HepG2 (cell line): ENCODE measurements around the gene C11orf21. TPM values are rescaled to one million over a fixed set of nuclear protein-coding genes. Genes with fewer than 3 reads are reported as not detected.
A peak's percentile ranks its signal among the peaks of the same experiment; 100 is the strongest.

Experiments
- ATAC-seq: fragments of 200-7000 bp; cut with Tn5 transposase; 3 replicates; pipeline ENCODE4 v1.9.1; 2020; ENCODE audit warnings: mild to moderate bottlenecking, moderate library complexity
- BruUV-seq: library from RNA; stranded (reverse); fragments of 400-500 nt; replicated peaks from 2 replicates; lab custom pipeline; 2021; lab: Mats Ljungman, UMichigan
- CTCF ChIA-PET: fragments of 300-600 bp; formaldehyde crosslinking; extraction: SDS; loops from one replicate; lab custom pipeline; 2021; ENCODE audit warnings: low total read pairs, inconsistent platforms, low intra/inter-chr PET ratio; lab: Yijun Ruan, JAX
- POLR2A ChIA-PET: fragments of 350-600 bp; sonication (Branson Sonifier 250); formaldehyde crosslinking; loops from one replicate; lab custom pipeline; 2020; ENCODE audit warnings: antibody characterized with exemption, inconsistent platforms; lab: Yijun Ruan, JAX
- DNase-seq: peaks from one replicate; pipeline ENCODE4 v3.0.0-alpha.2; 2015; ENCODE audit warnings: low spot score
- FAIRE-seq: peaks from 3 replicates; lab custom pipeline; 2011; peaks lifted over from hg19 to GRCh38; lab: Jason Lieb, UNC
- H2AFZ ChIP-seq: one replicate; pipeline ENCODE4 v1.6.1; 2011; ENCODE audit warnings: low read length, inconsistent platforms
- H3K27ac ChIP-seq: fragments of 300-600 bp; 3 replicates; pipeline ENCODE4 v1.8.0; 2011; ENCODE audit warnings: mixed run types, mild to moderate bottlenecking, mixed read lengths, low read length, inconsistent platforms; ENCODE audit not compliant: insufficient read depth; ENCODE audit errors: extremely low read length
- H3K27me3 ChIP-seq, 2 experiments: fragments of 200-600 bp in 1 of 2; 2 replicates in 1 of 2; 3 replicates in 1 of 2; pipeline versions ENCODE4 v1.6.0 to v1.8.0; 2011; ENCODE audit warnings: low read length in 2 of 2, mild to moderate bottlenecking in 2 of 2, moderate library complexity in 2 of 2, inconsistent platforms in 1 of 2; ENCODE audit not compliant: insufficient read depth in 2 of 2, control insufficient read depth in 1 of 2
- H3K36me3 ChIP-seq, 2 experiments: fragments of 200-600 bp in 1 of 2; replicated peaks in 1 of 2; 2 replicates in 1 of 2; 3 replicates in 1 of 2; pipeline versions ENCODE4 v1.5.1 to v1.8.0; 2011; ENCODE audit warnings: low read length in 2 of 2, inconsistent platforms in 1 of 2; ENCODE audit not compliant: insufficient read depth in 2 of 2, control insufficient read depth in 1 of 2
- H3K4me1 ChIP-seq: 2 replicates; pipeline ENCODE4 v1.5.1; 2012; ENCODE audit warnings: low read length, inconsistent platforms; ENCODE audit not compliant: insufficient read depth
- H3K4me2 ChIP-seq: 2 replicates; pipeline ENCODE4 v1.6.0; 2011; ENCODE audit warnings: low read depth, low read length, inconsistent platforms
- H3K4me3 ChIP-seq, 3 experiments: fragments of 200-600 bp in 1 of 3; sonication (generic), shearing (Covaris generic) in 1 of 3; replicated peaks in 1 of 3; 2 replicates each; pipeline ENCODE4 v1.5.1; 2011 to 2016; ENCODE audit warnings: low read length in 3 of 3, inconsistent platforms in 2 of 3, low read depth in 2 of 3, mild to moderate bottlenecking in 2 of 3, control low read depth in 1 of 3, mixed read lengths in 1 of 3; ENCODE audit not compliant: insufficient read depth in 1 of 3
- H3K79me2 ChIP-seq: one replicate; pipeline ENCODE4 v1.6.1; 2011; ENCODE audit warnings: low read length, inconsistent platforms; ENCODE audit not compliant: insufficient read depth
- H3K9ac ChIP-seq: 2 replicates; pipeline ENCODE4 v1.6.0; 2011; ENCODE audit warnings: mild to moderate bottlenecking, low read depth, low read length, inconsistent platforms; ENCODE audit not compliant: insufficient read depth
- H3K9me3 ChIP-seq: 2 replicates; pipeline ENCODE4 v1.5.1; 2012; ENCODE audit warnings: mild to moderate bottlenecking, low read length
- H4K20me1 ChIP-seq: 2 replicates; pipeline ENCODE4 v1.6.0; 2011; ENCODE audit warnings: inconsistent platforms, mild to moderate bottlenecking, low read length, moderate library complexity; ENCODE audit not compliant: insufficient read depth
- FLYWCH1 ChIP-seq: sonication (generic); formaldehyde crosslinking; IDR thresholded peaks from 2 replicates; pipeline ENCODE4 v1.8.1; 2023; ENCODE audit warnings: mild to moderate bottlenecking, missing genetic modification reagents
- FOXA1 ChIP-seq, 2 experiments: fragments of 450-650 bp in 1 of 2; sonication (generic) in 1 of 2; formaldehyde crosslinking in 1 of 2; IDR thresholded peaks; 2 replicates each; pipeline versions ENCODE4 v1.4.0 to v1.6.1; 2016 to 2020; ENCODE audit warnings: missing genetic modification reagents in 1 of 2
- HBP1 ChIP-seq: IDR thresholded peaks from 2 replicates; pipeline ENCODE4 v1.6.1; 2016; ENCODE audit warnings: low read depth, control low read depth
- HES4 ChIP-seq: sonication (generic); formaldehyde crosslinking; IDR thresholded peaks from 2 replicates; pipeline ENCODE4 v1.9.0; 2021; ENCODE audit warnings: mild to moderate bottlenecking, missing genetic modification reagents, borderline replicate concordance
- HNF4A ChIP-seq: sonication (generic); formaldehyde crosslinking; IDR thresholded peaks from 2 replicates; pipeline ENCODE4 v1.4.0; 2020; ENCODE audit warnings: missing genetic modification reagents
- ZNF10 ChIP-seq: sonication (generic); formaldehyde crosslinking; IDR thresholded peaks from 2 replicates; pipeline ENCODE4 v1.4.0; 2020; ENCODE audit warnings: mild to moderate bottlenecking, low read depth, missing genetic modification reagents, borderline replicate concordance
- ZSCAN21 ChIP-seq: sonication (generic); formaldehyde crosslinking; IDR thresholded peaks from 2 replicates; pipeline ENCODE4 v1.8.0; 2022; ENCODE audit warnings: mild to moderate bottlenecking, missing genetic modification reagents, moderate library complexity, borderline replicate concordance
- WGBS: methylation state at CpG from one replicate; pipeline ENCODE4 v1.1.6; 2017; ENCODE audit warnings: low lambda C conversion rate; 5-methylcytosine and 5-hydroxymethylcytosine counted together
- in situ Hi-C: cut with HindIII; loops from 2 replicates; pipeline ENCODE4 v1.10.0; 2017; ENCODE audit warnings: low pct_unique_long_range_greater_than_20kb; ENCODE audit not compliant: extremely low pct_ligation_motif_present
- intact Hi-C: fragments of 100-400 bp; cut with micrococcal nuclease; formaldehyde crosslinking; loops from one replicate; pipeline ENCODE4 v1.10.0; 2022; ENCODE audit not compliant: unreplicated experiment
- polyA plus RNA-seq, 8 experiments: library from polyadenylated mRNA; depleted of rRNA in 3 of 8; stranded (reverse) in 7 of 8; unstranded in 1 of 8; fragments of >200 nt; fragmentation: Illumina TruSeq in 4 of 8; extraction: Trizol in 4 of 8; gene quantifications; 2 replicates each; pipeline versions ENCODE4 v1.2.1 to v1.2.3, GENCODE V29; 2011 to 2016; ENCODE audit warnings: low read depth in 4 of 8, missing spikeins in 1 of 8, mixed read lengths in 1 of 8; ENCODE audit not compliant: insufficient read depth in 1 of 8
- total RNA-seq, 5 experiments: library from RNA; depleted of rRNA; stranded (reverse); fragments of >200 nt; fragmentation: Illumina TruSeq; extraction: Trizol; gene quantifications; 2 replicates each; pipeline ENCODE4 v1.2.3, GENCODE V29; 2016; ENCODE audit warnings: low read depth in 1 of 5

Gene C11orf21
- total and polyA plus RNA-seq, 2 of the 13 experiments (the other 11 are each of a cell fraction or from before 2014, with no cell fraction given), result 0.08 TPM; not detected in 1

GRCh38 chr11:2303627-2304505 is 2.1 kb upstream of the C11orf21 start:
- in situ Hi-C loops (no loop called here), intact Hi-C loops (no loop called here)
- Histone ChIP-seq H4K20me1 (no peaks in the 10 kb centered on the region), H3K4me3 (no peak overlapping the region), H3K79me2 (no peaks in the 10 kb centered on the region), H3K9me3 (no peaks in the 10 kb centered on the region), H2AFZ (no peak overlapping the region), H3K9ac (no peak overlapping the region), H3K27me3 (peaks cover 2 to 6% of the 10 kb centered on the region in 2 experiments; a peak in 2 of 5 replicates), H3K27ac (no peak overlapping the region), H3K36me3 (no peaks in the 10 kb centered on the region), H3K4me2 (no peak overlapping the region; the same call in 1 of the 2 replicates), H3K4me1 (peaks cover 24% of the 10 kb centered on the region)
- DNase-seq (no peak), FAIRE-seq (no peak), ATAC-seq (no peak)
- WGBS, result 0% methylated on average over 8 of the region's 15 CpGs
- TF ChIP-seq FLYWCH1 (CRISPR knock-in tag), result no peak
- TF ChIP-seq ZNF10 (CRISPR knock-in tag), result no peak
- TF ChIP-seq HBP1 (CRISPR knock-in tag), result no peak
- 0 out of 2 replicates have a peak, but pooled peaks have one; percentile 6 for TF ChIP-seq HNF4A (CRISPR knock-in tag)
- no peak for TF ChIP-seq FOXA1 (IDR thresholded peaks at IDR 0.05)
- TF ChIP-seq FOXA1 (CRISPR knock-in tag; IDR thresholded peaks at IDR 0.05), result no peak
- no peak for TF ChIP-seq HES4 (CRISPR knock-in tag)
- TF ChIP-seq ZSCAN21 (CRISPR knock-in tag), result no peak
- BruUV-seq, result no TSS peak
- ChIA-PET POLR2A (interaction anchor here (2.0 kb wide), 1 partner anchor 116 kb away, joined by 8 read pairs; no protein-coding TSS in a partner anchor), CTCF (interaction anchor here (5.7 kb wide), 1 partner anchor 116 kb away, joined by 87 read pairs; no protein-coding TSS in a partner anchor)
